GM23338 (cell line): Measurements from ENCODE around the gene PFKFB2. TPM values are rescaled to one million over a fixed set of nuclear protein-coding genes. Genes with fewer than 3 reads are reported as not detected.

ENCODE experiments used
- ATAC-seq: fragments of 200-7000 bp; cut with Tn5 transposase; 3 replicates; pipeline ENCODE4 v1.9.1; 2020
- DNase-seq: peaks from one replicate; pipeline ENCODE4 v3.0.0-alpha.2; 2015; ENCODE audit warnings: low spot score
- H2AFZ ChIP-seq: fragments of 200-600 bp; sonication (generic); 2 replicates; pipeline ENCODE4 v1.8.0; 2016; ENCODE audit warnings: antibody characterized with exemption, mild to moderate bottlenecking, moderate library complexity
- H3F3A ChIP-seq: fragments of 200-600 bp; sonication (generic); replicated peaks from 2 replicates; pipeline ENCODE4 v1.8.0; 2017; ENCODE audit warnings: antibody characterized with exemption, mixed run types, low read depth
- H3K27ac ChIP-seq: fragments of 200-600 bp; sonication (generic); 2 replicates; pipeline ENCODE4 v1.6.1; 2016; ENCODE audit warnings: low read depth
- H3K27me3 ChIP-seq: fragments of 200-600 bp; sonication (generic); 2 replicates; pipeline ENCODE4 v1.8.0; 2016; ENCODE audit warnings: mild to moderate bottlenecking, mixed run types, moderate library complexity; ENCODE audit not compliant: insufficient read depth
- H3K36me3 ChIP-seq: fragments of 200-600 bp; sonication (generic); 2 replicates; pipeline ENCODE4 v1.8.0; 2016; ENCODE audit warnings: mild to moderate bottlenecking; ENCODE audit not compliant: insufficient read depth
- H3K4me1 ChIP-seq: fragments of 200-600 bp; sonication (generic); 2 replicates; pipeline ENCODE4 v1.8.0; 2016; ENCODE audit warnings: mild to moderate bottlenecking, moderate library complexity; ENCODE audit not compliant: insufficient read depth
- H3K4me2 ChIP-seq: fragments of 200-600 bp; sonication (generic); 2 replicates; pipeline ENCODE4 v1.7.1; 2017; ENCODE audit warnings: mixed run types
- H3K4me3 ChIP-seq: fragments of 200-600 bp; sonication (generic); 2 replicates; pipeline ENCODE4 v1.6.1; 2016; ENCODE audit warnings: mixed run types
- H3K79me2 ChIP-seq: fragments of 200-600 bp; sonication (generic); replicated peaks from 2 replicates; pipeline ENCODE4 v1.8.0; 2017; ENCODE audit warnings: mild to moderate bottlenecking; ENCODE audit not compliant: insufficient read depth
- H3K9me2 ChIP-seq: fragments of 200-600 bp; sonication (generic); 2 replicates; pipeline ENCODE4 v1.8.0; 2017; ENCODE audit not compliant: insufficient read depth
- H4K20me1 ChIP-seq: fragments of 200-600 bp; sonication (generic); replicated peaks from 2 replicates; pipeline ENCODE4 v1.8.0; 2017; ENCODE audit warnings: mild to moderate bottlenecking; ENCODE audit not compliant: insufficient read depth
- H3K27ac Mint-ChIP-seq: 2 replicates; pipeline ENCODE4 v1.8.0; 2020; ENCODE audit warnings: inconsistent platforms, mild to moderate bottlenecking, moderate library complexity, mixed read lengths
- H3K27me3 Mint-ChIP-seq: 3 replicates; pipeline ENCODE4 v1.8.0; 2022; ENCODE audit warnings: low read depth, mild to moderate bottlenecking, moderate library complexity, mixed read lengths, inconsistent platforms; ENCODE audit not compliant: insufficient read depth, poor library complexity
- H3K36me3 Mint-ChIP-seq: 3 replicates; pipeline ENCODE4 v1.8.0; 2021; ENCODE audit warnings: low read depth, mild to moderate bottlenecking, inconsistent platforms, moderate library complexity, mixed read lengths
- H3K4me1 Mint-ChIP-seq: 3 replicates; pipeline ENCODE4 v1.8.0; 2020; ENCODE audit warnings: mild to moderate bottlenecking, inconsistent platforms, mixed read lengths
- H3K4me3 Mint-ChIP-seq: 3 replicates; pipeline ENCODE4 v1.8.0; 2021; ENCODE audit warnings: moderate library complexity, mild to moderate bottlenecking, inconsistent platforms, mixed read lengths
- H3K9me3 Mint-ChIP-seq: 3 replicates; pipeline ENCODE4 v1.8.0; 2020; ENCODE audit warnings: moderate library complexity, mild to moderate bottlenecking, inconsistent platforms, mixed read lengths
- CREB1 ChIP-seq: fragments of 250-450 bp; sonication (Bioruptor Pico); IDR thresholded peaks from 2 replicates; pipeline ENCODE4 v1.5.0; 2020; ENCODE audit warnings: low read depth, mild to moderate bottlenecking, moderate library complexity
- CTCF ChIP-seq, 2 experiments: fragments of 200-600 bp in 1 of 2; sonication (generic) in 1 of 2; conservative IDR thresholded peaks; 2 replicates each; pipeline versions ENCODE4 v1.5.1 to v1.6.1; 2016 to 2017; ENCODE audit warnings: antibody characterized with exemption in 2 of 2, low read depth in 2 of 2, mild to moderate bottlenecking in 2 of 2, moderate library complexity in 1 of 2
- ETS1 ChIP-seq: IDR thresholded peaks from 2 replicates; pipeline ENCODE4 v1.6.1; 2016; ENCODE audit warnings: antibody characterized with exemption
- EZH2 ChIP-seq: fragments of 200-600 bp; sonication (generic); IDR thresholded peaks from one replicate; pipeline ENCODE4 v1.8.0; 2017; ENCODE audit warnings: antibody characterized with exemption, mild to moderate bottlenecking, low read depth; ENCODE audit not compliant: unreplicated experiment
- EZH2phosphoT487 ChIP-seq: fragments of 200-600 bp; sonication (generic); IDR thresholded peaks from one replicate; pipeline ENCODE4 v1.8.1; 2018; ENCODE audit warnings: antibody characterized with exemption; ENCODE audit not compliant: unreplicated experiment
- JUNB ChIP-seq: IDR thresholded peaks from one replicate; pipeline ENCODE4 v1.6.1; 2016; ENCODE audit warnings: antibody characterized with exemption; ENCODE audit not compliant: unreplicated experiment
- NANOG ChIP-seq: IDR thresholded peaks from 2 replicates; pipeline ENCODE4 v1.6.1; 2016; ENCODE audit warnings: antibody characterized with exemption, borderline replicate concordance
- POLR2AphosphoS5 ChIP-seq: IDR thresholded peaks from 2 replicates; pipeline ENCODE4 v1.6.1; 2016; ENCODE audit warnings: antibody characterized with exemption, low read depth
- REST ChIP-seq: IDR thresholded peaks from one replicate; pipeline ENCODE4 v1.6.1; 2018; ENCODE audit warnings: antibody characterized with exemption; ENCODE audit not compliant: unreplicated experiment
- STAT1 ChIP-seq: IDR thresholded peaks from one replicate; pipeline ENCODE4 v1.6.1; 2016; ENCODE audit warnings: antibody characterized with exemption; ENCODE audit not compliant: unreplicated experiment
- ZNF114 ChIP-seq: fragments of 250-450 bp; sonication (Bioruptor Pico); IDR thresholded peaks from 2 replicates; pipeline ENCODE4 v1.5.0; 2020; ENCODE audit warnings: mild to moderate bottlenecking, moderate library complexity
- ZNF331 ChIP-seq: fragments of 250-450 bp; sonication (Bioruptor Pico); IDR thresholded peaks from 2 replicates; pipeline ENCODE4 v1.5.0; 2020; ENCODE audit warnings: low read depth, mild to moderate bottlenecking, moderate library complexity
- ZNF462 ChIP-seq: fragments of 250-450 bp; sonication (Bioruptor Pico); IDR thresholded peaks from 2 replicates; pipeline ENCODE4 v1.5.0; 2020; ENCODE audit warnings: mild to moderate bottlenecking, moderate library complexity
- polyA plus RNA-seq: library from polyadenylated mRNA; unstranded; fragments of >200 nt; fragmentation: Nextera tagmentation; extraction: Ambion mirVana; gene quantifications from 2 replicates; pipeline ENCODE4 v1.2.1, GENCODE V29; 2016
- total RNA-seq: library from RNA; depleted of rRNA; stranded (reverse); fragments of >200 nt; shearing (Covaris generic); gene quantifications from 2 replicates; pipeline ENCODE4 v1.2.3, GENCODE V29; 2014

Gene PFKFB2
- total and polyA plus RNA-seq, 2 experiments from 2014 or later: 4.9 to 14.8 TPM

- Histone ChIP-seq H3K27ac (no peak overlapping the region), H3K4me2 (peak overlapping the region; percentile 49; the same call in 1 of the 2 replicates), H3F3A (no peaks in the 10 kb centered on the region), H2AFZ (no peak overlapping the region), H3K4me1 (peaks cover 40% of the 10 kb centered on the region), H3K79me2 (no peaks in the 10 kb centered on the region), H4K20me1 (no peaks in the 10 kb centered on the region), H3K9me2 (peaks cover 10% of the 10 kb centered on the region; the same call in 1 of the 2 replicates), H3K36me3 (no peaks in the 10 kb centered on the region), H3K4me3 (no peak overlapping the region), H3K27me3 (no peaks in the 10 kb centered on the region)
- H3K4me1 Mint-ChIP-seq: peaks cover 61% of the 10 kb centered on the region
- ATAC-seq (no peak), DNase-seq (no peak)
- no peak overlapping the region for H3K27ac Mint-ChIP-seq
- no peak for TF ChIP-seq CREB1
- TF ChIP-seq ETS1: no peak
- TF ChIP-seq NANOG: no peak
- no peak for TF ChIP-seq ZNF331 (CRISPR knock-in tag)
- no peak for TF ChIP-seq STAT1
- TF ChIP-seq EZH2phosphoT487: no peak
- TF ChIP-seq CTCF (conservative IDR thresholded peaks at IDR 0.05; ENCODE audit: low read depth in 2 of 2): no peak
- TF ChIP-seq ZNF114 (CRISPR knock-in tag): no peak
- no peak for TF ChIP-seq EZH2
- no peak for TF ChIP-seq POLR2AphosphoS5
- TF ChIP-seq ZNF462 (CRISPR knock-in tag): no peak
- TF ChIP-seq REST: no peak
- no peak for TF ChIP-seq JUNB
- peaks cover 3% of the 10 kb centered on the region for H3K27me3 Mint-ChIP-seq
- H3K4me3 Mint-ChIP-seq: no peak overlapping the region
- H3K36me3 Mint-ChIP-seq: no peaks in the 10 kb centered on the region
- no peaks in the 10 kb centered on the region for H3K9me3 Mint-ChIP-seq
Observed at GRCh38 chr1:207030522-207031009, 22.5 kb upstream of the PFKFB2 start.
